Esophagus (tissue), 2 donors: Measurements from ENCODE around the gene RPL31. TPM values are rescaled to one million over a fixed set of nuclear protein-coding genes. Genes with fewer than 3 reads are reported as not detected.

Source experiments
- H3K27ac ChIP-seq, 2 donors: one replicate each; pipeline ENCODE4 v1.5.1; 2013; ENCODE audit warnings: low read depth in 2 of 2, mild to moderate bottlenecking in 2 of 2, inconsistent platforms in 1 of 2, low read length in 1 of 2, moderate library complexity in 1 of 2
- H3K27me3 ChIP-seq, 2 donors: one replicate each; pipeline ENCODE4 v1.6.1; 2013; ENCODE audit warnings: low read length in 2 of 2, control low read depth in 1 of 2, mild to moderate bottlenecking in 1 of 2; ENCODE audit not compliant: insufficient read depth in 2 of 2, control insufficient read depth in 1 of 2
- H3K36me3 ChIP-seq, 2 donors: one replicate each; pipeline ENCODE4 v1.6.1; 2013; ENCODE audit warnings: low read length in 1 of 2; ENCODE audit not compliant: control insufficient read depth in 2 of 2, insufficient read depth in 2 of 2
- H3K4me1 ChIP-seq, 2 donors: one replicate each; pipeline ENCODE4 v1.6.1; 2013; ENCODE audit warnings: low read length in 1 of 2; ENCODE audit not compliant: control insufficient read depth in 2 of 2, insufficient read depth in 2 of 2
- H3K4me3 ChIP-seq, 2 donors: one replicate each; pipeline ENCODE4 v1.5.1; 2013; ENCODE audit warnings: low read length in 2 of 2, mild to moderate bottlenecking in 2 of 2, low read depth in 1 of 2, moderate library complexity in 1 of 2
- H3K9me3 ChIP-seq, 2 donors: one replicate each; pipeline ENCODE4 v1.6.1; 2013; ENCODE audit warnings: mild to moderate bottlenecking in 2 of 2, low read depth in 1 of 2, low read length in 1 of 2, moderate library complexity in 1 of 2; ENCODE audit not compliant: control insufficient read depth in 2 of 2, insufficient read depth in 1 of 2
- WGBS, 2 donors: extraction: QIAGEN DNeasy Blood & Tissue Kit; methylation state at CpG; one replicate each; pipeline ENCODE4 v1.1.7; 2013; 5-methylcytosine and 5-hydroxymethylcytosine counted together
- polyA plus RNA-seq, 2 donors: library from polyadenylated mRNA; stranded (reverse); fragments of 200-250 nt; gene quantifications; one replicate each; pipeline ENCODE4 v1.2.3, GENCODE V29; 2013
- donor health status: healthy with polysubstance abuse.
- donor health status: Bipolar disorder and iron deficiency.

Gene RPL31
- polyA plus RNA-seq: 1,000 to 10,000 TPM; 5,749 to 6,812 TPM

DNA sequence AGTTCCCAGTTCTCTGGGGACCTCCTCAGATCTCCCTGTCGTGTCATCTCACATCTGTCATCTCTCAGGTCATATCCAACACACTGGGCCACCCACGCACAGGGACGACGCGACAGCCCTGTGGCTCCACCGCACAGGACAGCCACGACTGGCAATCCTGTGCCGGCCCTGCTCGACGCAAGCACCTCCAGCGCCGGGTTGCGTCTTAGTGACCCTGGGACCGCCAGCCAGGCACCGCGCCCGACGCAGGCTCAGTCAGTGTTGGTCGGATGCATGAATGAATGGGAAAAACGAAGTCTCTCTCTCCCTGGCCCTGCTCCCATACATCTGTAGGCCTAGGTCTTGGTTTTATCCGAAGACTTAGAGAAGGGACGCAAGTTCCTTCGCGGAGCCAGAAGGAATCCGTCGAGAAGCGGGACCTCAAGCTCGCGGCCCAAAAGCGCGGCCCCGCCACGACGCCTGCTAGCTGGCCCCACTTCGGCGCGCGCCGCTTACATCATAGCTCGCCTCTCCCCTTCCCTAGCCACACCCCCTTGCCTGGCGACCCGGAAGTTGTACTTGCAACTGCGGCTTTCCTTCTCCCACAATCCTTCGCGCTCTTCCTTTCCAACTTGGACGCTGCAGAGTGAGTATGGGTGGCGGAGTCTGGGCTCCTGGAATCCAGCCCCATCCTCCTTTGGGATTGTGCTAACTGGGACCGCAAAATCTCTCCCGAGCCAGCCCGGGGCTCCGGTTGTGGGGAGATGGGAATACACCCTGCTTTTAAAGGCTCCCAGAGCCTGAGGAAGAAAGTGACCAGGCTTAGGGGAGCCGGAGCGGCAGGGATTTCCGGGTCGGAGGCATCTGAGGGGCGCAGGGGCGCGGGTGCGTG, at the start of gene RPL31:
Gene RPL31 (plus strand): TSS at position 599 of the 871 bp plus-strand sequence. CDS start 413 bp downstream, outside the sequence.
- H3K9me3 ChIP-seq: no peaks in the 10 kb centered on the region
- H3K4me3 ChIP-seq: peak within 1 kb of the TSS; percentile 99
- peaks cover 8 to 17% of the 10 kb centered on the region in 2 donors for H3K36me3 ChIP-seq

DNA sequence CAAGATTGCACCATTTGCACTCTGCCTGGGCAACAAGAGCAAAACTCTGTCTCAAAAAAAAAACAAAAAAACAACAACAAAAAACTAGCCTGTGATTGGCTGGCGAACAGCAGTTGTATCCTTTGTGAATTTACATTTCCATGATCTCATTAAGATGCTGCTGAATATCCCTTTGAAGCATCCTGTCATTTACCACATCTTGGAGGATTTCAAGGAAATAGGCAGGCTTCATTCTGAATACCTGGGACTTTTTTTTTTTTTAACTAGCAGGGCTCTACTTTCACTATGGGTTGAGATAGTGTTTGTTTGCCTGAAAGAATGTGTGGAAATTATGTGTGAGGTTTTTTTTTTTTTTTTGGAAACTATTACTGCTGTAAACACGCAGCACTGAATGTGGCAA, 49.6 kb upstream of the RPL31 start:
- no peak overlapping the region for H3K4me3 ChIP-seq
- 96 to 98% methylated on average over 2 of the region's 2 CpGs for WGBS, 2 donors
- peaks cover 0 to 2% of the 10 kb centered on the region in 2 donors for H3K9me3 ChIP-seq
- peaks cover 0 to 9% of the 10 kb centered on the region in 2 donors for H3K36me3 ChIP-seq
- H3K27ac ChIP-seq: no peak overlapping the region
- H3K27me3 ChIP-seq: no peaks in the 10 kb centered on the region
- no peaks in the 10 kb centered on the region for H3K4me1 ChIP-seq

More for the DNA sequence above, at the start of gene RPL31:
- H3K4me1 ChIP-seq: peaks cover 0 to 5% of the 10 kb centered on the region in 2 donors
- H3K27me3 ChIP-seq: no peaks in the 10 kb centered on the region
- peak within 1 kb of the TSS; percentile 89 to 97 for H3K27ac ChIP-seq
- WGBS, 2 donors: 5 to 8% methylated on average over 58 to 59 of the region's 59 CpGs

DNA sequence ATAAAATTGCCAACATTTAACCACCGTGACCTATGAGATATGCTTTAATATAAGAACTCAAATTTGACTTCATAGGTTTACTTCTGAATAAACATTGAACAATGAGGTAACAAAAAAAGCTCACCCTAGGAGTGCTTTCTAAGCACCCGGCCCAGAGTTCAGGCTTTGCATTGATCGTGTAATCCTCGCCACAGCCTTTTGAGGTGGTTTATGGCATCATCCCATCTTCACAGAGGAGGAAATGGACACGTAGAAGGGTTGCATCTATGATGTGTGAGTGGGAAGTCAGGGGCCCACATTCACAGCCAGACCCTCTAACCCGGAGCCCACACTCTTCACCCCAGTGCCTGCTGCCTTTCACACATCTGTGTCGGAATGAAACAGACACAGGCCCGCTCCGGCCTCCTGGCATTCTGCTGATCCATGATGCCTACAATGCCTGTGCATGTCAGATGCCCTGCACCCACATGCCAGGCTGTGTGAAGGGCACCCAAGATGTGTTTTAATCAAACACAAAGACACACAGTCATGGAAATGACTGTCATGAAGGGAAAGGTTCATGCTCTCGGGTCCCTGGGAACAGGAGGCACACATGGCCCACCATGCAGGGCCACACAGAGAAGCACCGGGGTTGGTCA, 48.6 kb upstream of the RPL31 start:
- peaks cover 0 to 2% of the 10 kb centered on the region in 2 donors for H3K9me3 ChIP-seq
- H3K27ac ChIP-seq: no peak overlapping the region
- H3K4me1 ChIP-seq: peaks cover 0 to 3% of the 10 kb centered on the region in 2 donors
- no peaks in the 10 kb centered on the region for H3K27me3 ChIP-seq
- peaks cover 0 to 9% of the 10 kb centered on the region in 2 donors for H3K36me3 ChIP-seq
- no peak overlapping the region for H3K4me3 ChIP-seq
- 84 to 88% methylated on average over 11 of the region's 11 CpGs for WGBS, 2 donors

DNA sequence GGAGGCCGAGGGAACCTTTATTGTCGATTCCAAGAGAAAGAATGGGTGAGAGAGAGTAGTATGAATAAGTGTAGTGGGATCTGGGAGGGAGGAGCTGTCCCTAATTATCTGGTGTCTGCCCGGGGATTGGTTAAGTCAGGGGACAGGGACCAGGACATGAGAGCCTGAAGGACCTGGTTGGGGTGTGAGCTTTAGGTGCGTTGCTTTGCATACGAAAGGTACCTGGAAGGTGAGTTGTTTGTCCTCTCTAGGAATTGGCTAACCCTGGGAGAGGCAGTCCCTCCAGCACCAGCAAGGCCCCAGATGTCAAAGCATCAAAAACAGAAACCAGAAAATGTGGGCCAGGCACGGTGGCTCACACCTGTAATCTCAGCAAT, 48.1 kb upstream of the RPL31 start:
- no peak overlapping the region for H3K4me3 ChIP-seq
- no peaks in the 10 kb centered on the region for H3K27me3 ChIP-seq
- WGBS, 2 donors: 72 to 80% methylated on average over 6 of the region's 6 CpGs
- H3K36me3 ChIP-seq: peaks cover 0 to 9% of the 10 kb centered on the region in 2 donors
- peaks cover 0 to 2% of the 10 kb centered on the region in 2 donors for H3K9me3 ChIP-seq
- H3K4me1 ChIP-seq: peaks cover 0 to 3% of the 10 kb centered on the region in 2 donors
- H3K27ac ChIP-seq: no peak overlapping the region

DNA sequence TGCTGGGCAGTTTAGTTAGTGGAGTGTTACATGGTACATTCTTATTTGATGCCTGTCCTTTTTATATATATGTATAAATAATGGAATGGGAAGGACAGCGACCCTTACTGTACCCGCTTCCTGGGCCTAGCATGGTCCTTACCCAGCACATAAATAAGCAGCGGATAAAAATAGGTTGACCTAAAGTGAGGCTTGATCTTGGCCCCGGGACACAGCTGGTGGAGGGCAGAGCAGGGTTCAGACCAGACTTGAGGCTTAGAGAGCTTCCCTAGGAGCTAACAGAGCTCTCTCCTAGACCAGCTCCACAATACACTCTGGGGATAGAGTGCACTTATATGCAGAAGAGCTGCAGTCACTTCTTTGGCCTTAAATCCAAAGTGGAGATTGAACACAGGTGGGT, 46.9 kb upstream of the RPL31 start:
- WGBS, 2 donors: 95 to 96% methylated on average over 4 of the region's 4 CpGs
- Histone ChIP-seq H3K4me1 (peaks cover 0 to 5% of the 10 kb centered on the region in 2 donors), H3K4me3 (no peak overlapping the region), H3K27ac (no peak overlapping the region), H3K27me3 (no peaks in the 10 kb centered on the region), H3K9me3 (peaks cover 0 to 2% of the 10 kb centered on the region in 2 donors), H3K36me3 (peaks cover 0 to 9% of the 10 kb centered on the region in 2 donors)

DNA sequence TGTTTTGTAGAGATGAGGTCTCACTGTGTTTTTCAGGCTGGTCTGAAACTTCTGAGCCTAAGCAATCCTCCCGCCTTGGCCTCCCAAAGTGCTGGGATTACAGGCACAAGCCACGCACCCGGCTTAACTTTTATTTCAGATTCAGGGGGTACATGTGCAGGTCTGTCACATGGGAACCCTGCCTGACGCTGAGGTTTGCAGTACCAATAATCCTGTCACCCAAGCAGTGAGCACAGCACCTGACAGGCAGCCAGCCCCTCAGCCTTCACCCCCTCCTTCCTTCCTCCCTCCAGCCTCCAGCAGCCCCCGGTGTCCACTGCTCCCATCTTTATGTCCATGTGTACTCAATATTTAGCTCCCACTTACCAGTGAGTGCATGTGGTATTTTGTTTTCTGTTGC, 46.0 kb upstream of the RPL31 start:
- H3K27me3 ChIP-seq: no peaks in the 10 kb centered on the region
- no peak overlapping the region for H3K4me3 ChIP-seq
- no peak overlapping the region for H3K27ac ChIP-seq
- H3K36me3 ChIP-seq: peaks cover 0 to 4% of the 10 kb centered on the region in 2 donors
- 98% methylated on average over 5 of the region's 5 CpGs for WGBS, 2 donors
- H3K4me1 ChIP-seq: peaks cover 0 to 5% of the 10 kb centered on the region in 2 donors
- H3K9me3 ChIP-seq: peaks cover 0 to 2% of the 10 kb centered on the region in 2 donors

DNA sequence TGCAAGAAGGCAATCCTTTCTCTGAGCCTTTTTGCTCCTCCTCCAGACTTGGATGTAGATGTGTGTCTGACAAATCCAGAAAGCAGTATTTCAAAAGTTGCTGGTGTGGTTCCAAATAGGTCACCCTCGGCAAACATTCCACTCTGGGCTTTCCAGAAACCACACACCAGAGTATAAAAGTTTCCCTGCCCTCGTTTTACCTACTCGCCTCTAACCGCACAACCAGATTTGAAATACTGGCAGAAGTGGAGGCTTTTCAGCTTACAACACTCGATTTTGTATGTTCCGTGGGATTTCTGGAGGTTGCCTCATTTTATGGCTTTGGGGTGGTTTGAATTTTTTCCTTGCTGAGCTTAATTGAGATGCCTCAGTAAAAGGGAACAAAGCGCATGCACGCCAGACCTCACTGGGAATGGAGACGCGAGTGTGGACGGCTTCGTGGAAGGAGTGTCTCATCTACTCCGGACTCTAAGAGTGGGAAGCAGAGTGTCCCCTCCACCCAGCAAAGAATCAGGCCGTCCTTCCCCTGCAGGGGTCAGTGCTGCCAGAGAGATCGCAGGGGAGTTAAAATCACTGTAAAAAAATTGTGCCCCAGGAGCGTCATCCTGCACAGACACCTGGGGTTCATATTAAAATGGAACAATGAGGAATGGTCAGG, 44.0 kb upstream of the RPL31 start:
- H3K27me3 ChIP-seq: no peaks in the 10 kb centered on the region
- H3K4me1 ChIP-seq: peaks cover 0 to 5% of the 10 kb centered on the region in 2 donors
- peaks cover 0 to 2% of the 10 kb centered on the region in 2 donors for H3K9me3 ChIP-seq
- peaks cover 0 to 4% of the 10 kb centered on the region in 2 donors for H3K36me3 ChIP-seq
- H3K4me3 ChIP-seq: no peak overlapping the region
- WGBS, 2 donors: 40 to 55% methylated on average over 16 of the region's 16 CpGs
- peak overlapping the region in 1 of 2 donors; percentile 24 for H3K27ac ChIP-seq

DNA sequence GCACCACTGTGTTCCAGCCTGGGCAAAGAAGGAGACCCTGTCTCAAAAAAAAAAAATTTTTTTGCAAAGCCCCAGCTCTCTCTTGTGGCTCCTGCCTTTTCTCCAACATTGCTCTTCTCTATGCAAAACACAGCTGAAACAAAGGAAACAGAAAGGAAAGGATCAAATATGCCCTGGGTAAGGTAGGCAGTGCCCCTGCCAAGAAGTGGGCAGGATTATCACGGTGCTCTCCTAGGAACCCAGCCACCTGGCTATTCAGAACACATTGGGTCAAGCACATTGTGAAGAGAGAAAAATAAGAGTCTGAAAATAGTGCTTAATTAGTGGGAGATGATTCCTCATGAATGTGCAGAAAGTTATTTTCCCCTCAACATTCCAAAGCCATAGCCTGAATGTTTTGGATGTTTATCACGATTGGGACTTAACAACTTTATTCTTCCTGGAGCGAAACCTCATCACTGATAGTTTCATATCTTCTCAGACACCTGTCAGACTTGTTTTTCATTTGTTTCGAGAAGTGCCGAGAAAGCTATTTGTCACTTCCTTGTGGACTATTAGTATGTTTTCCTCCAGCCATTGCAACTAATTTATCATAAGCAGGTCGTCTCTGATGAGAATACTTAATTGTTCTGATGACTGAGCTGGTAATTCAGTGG, 42.7 kb upstream of the RPL31 start:
- H3K27ac ChIP-seq: peak overlapping the region in 1 of 2 donors; percentile 49
- peaks cover 0 to 4% of the 10 kb centered on the region in 2 donors for H3K36me3 ChIP-seq
- H3K4me1 ChIP-seq: peaks cover 0 to 5% of the 10 kb centered on the region in 2 donors
- H3K27me3 ChIP-seq: no peaks in the 10 kb centered on the region
- WGBS, 2 donors: 31 to 34% methylated on average over 6 of the region's 6 CpGs
- H3K9me3 ChIP-seq: peaks cover 0 to 2% of the 10 kb centered on the region in 2 donors
- no peak overlapping the region for H3K4me3 ChIP-seq

DNA sequence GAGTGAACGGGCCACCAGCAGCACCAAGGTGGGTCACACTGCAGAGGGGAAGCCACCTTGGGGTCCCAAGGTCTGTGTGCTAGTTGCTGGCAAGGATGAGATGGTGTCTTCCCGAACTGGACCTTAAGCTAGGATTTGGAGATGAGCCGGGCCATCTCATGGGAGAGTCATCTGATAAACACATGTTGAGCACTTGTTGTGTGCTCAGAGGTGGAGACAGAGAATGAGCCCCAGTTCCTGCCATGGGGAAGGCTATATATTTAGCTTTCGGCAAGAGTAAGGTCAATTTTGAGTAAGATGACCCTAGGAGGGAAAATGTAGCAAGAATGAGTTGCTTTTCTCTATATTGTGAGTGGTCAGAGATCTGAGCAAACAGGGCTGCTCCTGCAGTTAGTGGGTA, 41.4 kb upstream of the RPL31 start:
- no peaks in the 10 kb centered on the region for H3K27me3 ChIP-seq
- H3K27ac ChIP-seq: no peak overlapping the region
- WGBS, 2 donors: 89 to 92% methylated on average over 4 of the region's 4 CpGs

More for the DNA sequence above, 41.4 kb upstream of the RPL31 start:
- Histone ChIP-seq H3K4me3 (no peak overlapping the region), H3K9me3 (no peaks in the 10 kb centered on the region), H3K36me3 (peaks cover 0 to 3% of the 10 kb centered on the region in 2 donors), H3K4me1 (peaks cover 0 to 5% of the 10 kb centered on the region in 2 donors)
